SK-N-SH treated with all-trans-retinoic acid at 6 μM for 48 hours (cell line): ENCODE data around the gene SURF6.

Experiments used
- ATAC-seq: fragments of 200-7000 bp; cut with Tn5 transposase; 3 replicates; pipeline ENCODE4 v1.9.1; 2020; ENCODE audit warnings: mild to moderate bottlenecking, moderate library complexity
- ARNTL ChIP-seq: fragments of 450-650 bp; formaldehyde crosslinking; IDR thresholded peaks from 2 replicates; pipeline ENCODE4 v1.5.0; 2020; ENCODE audit warnings: low read depth, mild to moderate bottlenecking, moderate library complexity, borderline replicate concordance
- BACH2 ChIP-seq: fragments of 250-450 bp; sonication (Bioruptor Pico); IDR thresholded peaks from 2 replicates; pipeline ENCODE4 v1.9.0; 2021; ENCODE audit warnings: mild to moderate bottlenecking, borderline replicate concordance
- CSDC2 ChIP-seq: fragments of 250-450 bp; sonication (Bioruptor Pico); IDR thresholded peaks from 2 replicates; pipeline ENCODE4 v1.5.0; 2020; ENCODE audit warnings: mild to moderate bottlenecking, moderate library complexity
- ESRRG ChIP-seq: fragments of 250-450 bp; sonication (Bioruptor Pico); IDR thresholded peaks from 2 replicates; pipeline ENCODE4 v1.6.1; 2021; ENCODE audit warnings: mild to moderate bottlenecking
- GLIS3 ChIP-seq: fragments of 250-450 bp; sonication (Bioruptor Pico); IDR thresholded peaks from 2 replicates; pipeline ENCODE4 v1.5.0; 2020; ENCODE audit warnings: mild to moderate bottlenecking, moderate library complexity
- RARB ChIP-seq: fragments of 250-450 bp; sonication (Bioruptor Pico); IDR thresholded peaks from 2 replicates; pipeline ENCODE4 v1.8.0; 2021; ENCODE audit warnings: mild to moderate bottlenecking, moderate library complexity
- SNAI2 ChIP-seq: fragments of 250-450 bp; sonication (Bioruptor Pico); IDR thresholded peaks from 2 replicates; pipeline ENCODE4 v1.5.0; 2020; ENCODE audit warnings: mild to moderate bottlenecking, moderate library complexity
- TCF4 ChIP-seq: fragments of 250-450 bp; sonication (Bioruptor Pico); IDR thresholded peaks from 2 replicates; pipeline ENCODE4 v1.8.0; 2021; ENCODE audit warnings: mild to moderate bottlenecking, moderate library complexity, borderline replicate concordance
- TOX ChIP-seq: fragments of 250-450 bp; sonication (Bioruptor Pico); IDR thresholded peaks from 2 replicates; pipeline ENCODE4 v1.8.0; 2021; ENCODE audit warnings: mild to moderate bottlenecking, moderate library complexity, borderline replicate concordance
- ZC3H10 ChIP-seq: fragments of 250-450 bp; sonication (Bioruptor Pico); IDR thresholded peaks from 2 replicates; pipeline ENCODE4 v1.5.1; 2021; ENCODE audit warnings: mild to moderate bottlenecking, moderate library complexity
- ZFP30 ChIP-seq: fragments of 450-650 bp; formaldehyde crosslinking; IDR thresholded peaks from 2 replicates; pipeline ENCODE4 v1.5.0; 2022; ENCODE audit warnings: mild to moderate bottlenecking, moderate library complexity
- ZNF565 ChIP-seq: fragments of 450-650 bp; formaldehyde crosslinking; conservative IDR thresholded peaks from 2 replicates; pipeline ENCODE4 v1.5.0; 2020; ENCODE audit warnings: low read depth, mild to moderate bottlenecking, moderate library complexity
- TF ChIP-seq, protein P1 (sequence below): fragments of 250-450 bp; sonication (Bioruptor Pico); IDR thresholded peaks from 2 replicates; pipeline ENCODE4 v1.5.0; 2020; ENCODE audit warnings: mild to moderate bottlenecking, moderate library complexity
- TF ChIP-seq, protein P2 (sequence below): fragments of 250-450 bp; sonication (Bioruptor Pico); IDR thresholded peaks from 2 replicates; pipeline ENCODE4 v1.8.0; 2020; ENCODE audit warnings: mild to moderate bottlenecking, moderate library complexity, borderline replicate concordance
- TF ChIP-seq, protein P3 (sequence below): fragments of 250-450 bp; sonication (Bioruptor Pico); IDR thresholded peaks from 2 replicates; pipeline ENCODE4 v1.5.1; 2020; ENCODE audit warnings: low read depth, mild to moderate bottlenecking, moderate library complexity
- TF ChIP-seq, protein P4 (sequence below): fragments of 250-450 bp; sonication (Bioruptor Pico); IDR thresholded peaks from 2 replicates; pipeline ENCODE4 v1.5.1; 2021; ENCODE audit warnings: mild to moderate bottlenecking, moderate library complexity
- TF ChIP-seq, protein P5 (sequence below): fragments of 250-450 bp; sonication (Bioruptor Pico); IDR thresholded peaks from 2 replicates; pipeline ENCODE4 v1.8.0; 2021; ENCODE audit warnings: low read depth, mild to moderate bottlenecking, moderate library complexity, borderline replicate concordance

The SURF6 gene

GRCh38 chr9:133351526-133351907 is 15.5 kb upstream of the SURF6 start (continued):
- TF ChIP-seq, protein P1, sequence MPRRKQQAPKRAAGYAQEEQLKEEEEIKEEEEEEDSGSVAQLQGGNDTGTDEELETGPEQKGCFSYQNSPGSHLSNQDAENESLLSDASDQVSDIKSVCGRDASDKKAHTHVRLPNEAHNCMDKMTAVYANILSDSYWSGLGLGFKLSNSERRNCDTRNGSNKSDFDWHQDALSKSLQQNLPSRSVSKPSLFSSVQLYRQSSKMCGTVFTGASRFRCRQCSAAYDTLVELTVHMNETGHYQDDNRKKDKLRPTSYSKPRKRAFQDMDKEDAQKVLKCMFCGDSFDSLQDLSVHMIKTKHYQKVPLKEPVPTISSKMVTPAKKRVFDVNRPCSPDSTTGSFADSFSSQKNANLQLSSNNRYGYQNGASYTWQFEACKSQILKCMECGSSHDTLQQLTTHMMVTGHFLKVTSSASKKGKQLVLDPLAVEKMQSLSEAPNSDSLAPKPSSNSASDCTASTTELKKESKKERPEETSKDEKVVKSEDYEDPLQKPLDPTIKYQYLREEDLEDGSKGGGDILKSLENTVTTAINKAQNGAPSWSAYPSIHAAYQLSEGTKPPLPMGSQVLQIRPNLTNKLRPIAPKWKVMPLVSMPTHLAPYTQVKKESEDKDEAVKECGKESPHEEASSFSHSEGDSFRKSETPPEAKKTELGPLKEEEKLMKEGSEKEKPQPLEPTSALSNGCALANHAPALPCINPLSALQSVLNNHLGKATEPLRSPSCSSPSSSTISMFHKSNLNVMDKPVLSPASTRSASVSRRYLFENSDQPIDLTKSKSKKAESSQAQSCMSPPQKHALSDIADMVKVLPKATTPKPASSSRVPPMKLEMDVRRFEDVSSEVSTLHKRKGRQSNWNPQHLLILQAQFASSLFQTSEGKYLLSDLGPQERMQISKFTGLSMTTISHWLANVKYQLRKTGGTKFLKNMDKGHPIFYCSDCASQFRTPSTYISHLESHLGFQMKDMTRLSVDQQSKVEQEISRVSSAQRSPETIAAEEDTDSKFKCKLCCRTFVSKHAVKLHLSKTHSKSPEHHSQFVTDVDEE (CRISPR knock-in tag): no peak
- no peak for TF ChIP-seq GLIS3 (CRISPR knock-in tag)
- TF ChIP-seq ESRRG: no peak
- TF ChIP-seq TOX: no peak
- TF ChIP-seq SNAI2 (CRISPR knock-in tag): no peak
- no peak for TF ChIP-seq CSDC2 (CRISPR knock-in tag)
- TF ChIP-seq RARB (CRISPR knock-in tag): no peak
- TF ChIP-seq, protein P2, sequence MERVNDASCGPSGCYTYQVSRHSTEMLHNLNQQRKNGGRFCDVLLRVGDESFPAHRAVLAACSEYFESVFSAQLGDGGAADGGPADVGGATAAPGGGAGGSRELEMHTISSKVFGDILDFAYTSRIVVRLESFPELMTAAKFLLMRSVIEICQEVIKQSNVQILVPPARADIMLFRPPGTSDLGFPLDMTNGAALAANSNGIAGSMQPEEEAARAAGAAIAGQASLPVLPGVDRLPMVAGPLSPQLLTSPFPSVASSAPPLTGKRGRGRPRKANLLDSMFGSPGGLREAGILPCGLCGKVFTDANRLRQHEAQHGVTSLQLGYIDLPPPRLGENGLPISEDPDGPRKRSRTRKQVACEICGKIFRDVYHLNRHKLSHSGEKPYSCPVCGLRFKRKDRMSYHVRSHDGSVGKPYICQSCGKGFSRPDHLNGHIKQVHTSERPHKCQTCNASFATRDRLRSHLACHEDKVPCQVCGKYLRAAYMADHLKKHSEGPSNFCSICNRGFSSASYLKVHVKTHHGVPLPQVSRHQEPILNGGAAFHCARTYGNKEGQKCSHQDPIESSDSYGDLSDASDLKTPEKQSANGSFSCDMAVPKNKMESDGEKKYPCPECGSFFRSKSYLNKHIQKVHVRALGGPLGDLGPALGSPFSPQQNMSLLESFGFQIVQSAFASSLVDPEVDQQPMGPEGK (CRISPR knock-in tag): no peak
- TF ChIP-seq, protein P3, sequence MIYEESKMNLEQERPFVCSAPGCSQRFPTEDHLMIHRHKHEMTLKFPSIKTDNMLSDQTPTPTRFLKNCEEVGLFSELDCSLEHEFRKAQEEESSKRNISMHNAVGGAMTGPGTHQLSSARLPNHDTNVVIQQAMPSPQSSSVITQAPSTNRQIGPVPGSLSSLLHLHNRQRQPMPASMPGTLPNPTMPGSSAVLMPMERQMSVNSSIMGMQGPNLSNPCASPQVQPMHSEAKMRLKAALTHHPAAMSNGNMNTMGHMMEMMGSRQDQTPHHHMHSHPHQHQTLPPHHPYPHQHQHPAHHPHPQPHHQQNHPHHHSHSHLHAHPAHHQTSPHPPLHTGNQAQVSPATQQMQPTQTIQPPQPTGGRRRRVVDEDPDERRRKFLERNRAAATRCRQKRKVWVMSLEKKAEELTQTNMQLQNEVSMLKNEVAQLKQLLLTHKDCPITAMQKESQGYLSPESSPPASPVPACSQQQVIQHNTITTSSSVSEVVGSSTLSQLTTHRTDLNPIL (CRISPR knock-in tag): no peak
- no peak for TF ChIP-seq TCF4 (CRISPR knock-in tag)

- TF ChIP-seq ZNF565 (CRISPR knock-in tag): no peak
- no peak for ATAC-seq
These were observed 14.1 kb upstream of the SURF6 start for GRCh38 chr9:133349965-133350616.

GRCh38 chr9:133348718-133349573 is 13.0 kb upstream of the SURF6 start:
- no peak for ATAC-seq

More at GRCh38 chr9:133348718-133349573, 13.0 kb upstream of the SURF6 start:
- TF ChIP-seq, protein P4, sequence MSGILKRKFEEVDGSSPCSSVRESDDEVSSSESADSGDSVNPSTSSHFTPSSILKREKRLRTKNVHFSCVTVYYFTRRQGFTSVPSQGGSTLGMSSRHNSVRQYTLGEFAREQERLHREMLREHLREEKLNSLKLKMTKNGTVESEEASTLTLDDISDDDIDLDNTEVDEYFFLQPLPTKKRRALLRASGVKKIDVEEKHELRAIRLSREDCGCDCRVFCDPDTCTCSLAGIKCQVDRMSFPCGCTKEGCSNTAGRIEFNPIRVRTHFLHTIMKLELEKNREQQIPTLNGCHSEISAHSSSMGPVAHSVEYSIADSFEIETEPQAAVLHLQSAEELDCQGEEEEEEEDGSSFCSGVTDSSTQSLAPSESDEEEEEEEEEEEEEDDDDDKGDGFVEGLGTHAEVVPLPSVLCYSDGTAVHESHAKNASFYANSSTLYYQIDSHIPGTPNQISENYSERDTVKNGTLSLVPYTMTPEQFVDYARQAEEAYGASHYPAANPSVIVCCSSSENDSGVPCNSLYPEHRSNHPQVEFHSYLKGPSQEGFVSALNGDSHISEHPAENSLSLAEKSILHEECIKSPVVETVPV (CRISPR knock-in tag): no peak
- no peak for TF ChIP-seq RARB (CRISPR knock-in tag)
- no peak for TF ChIP-seq ARNTL (CRISPR knock-in tag)
- TF ChIP-seq, protein P5, sequence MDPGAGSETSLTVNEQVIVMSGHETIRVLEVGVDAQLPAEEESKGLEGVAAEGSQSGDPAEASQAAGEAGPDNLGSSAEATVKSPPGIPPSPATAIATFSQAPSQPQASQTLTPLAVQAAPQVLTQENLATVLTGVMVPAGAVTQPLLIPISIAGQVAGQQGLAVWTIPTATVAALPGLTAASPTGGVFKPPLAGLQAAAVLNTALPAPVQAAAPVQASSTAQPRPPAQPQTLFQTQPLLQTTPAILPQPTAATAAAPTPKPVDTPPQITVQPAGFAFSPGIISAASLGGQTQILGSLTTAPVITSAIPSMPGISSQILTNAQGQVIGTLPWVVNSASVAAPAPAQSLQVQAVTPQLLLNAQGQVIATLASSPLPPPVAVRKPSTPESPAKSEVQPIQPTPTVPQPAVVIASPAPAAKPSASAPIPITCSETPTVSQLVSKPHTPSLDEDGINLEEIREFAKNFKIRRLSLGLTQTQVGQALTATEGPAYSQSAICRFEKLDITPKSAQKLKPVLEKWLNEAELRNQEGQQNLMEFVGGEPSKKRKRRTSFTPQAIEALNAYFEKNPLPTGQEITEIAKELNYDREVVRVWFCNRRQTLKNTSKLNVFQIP (CRISPR knock-in tag): no peak
- TF ChIP-seq, protein P1 (CRISPR knock-in tag): no peak
- TF ChIP-seq GLIS3 (CRISPR knock-in tag): no peak
- no peak for TF ChIP-seq TOX
- TF ChIP-seq ZNF565 (CRISPR knock-in tag): no peak
- TF ChIP-seq CSDC2 (CRISPR knock-in tag): no peak
- no peak for TF ChIP-seq ZC3H10 (CRISPR knock-in tag)
- TF ChIP-seq SNAI2 (CRISPR knock-in tag): no peak
- no peak for TF ChIP-seq TCF4 (CRISPR knock-in tag)
- no peak for TF ChIP-seq ZFP30 (CRISPR knock-in tag)
- TF ChIP-seq BACH2 (CRISPR knock-in tag): no peak
